Stimulated activated CD8-positive, alpha-beta memory T cell treated with anti-CD3 and anti-CD28 coated beads, Interleukin-15, amount 100 ng/mL, for 1 hour (primary cell): Measurements from ENCODE around the gene IBA57.
"Not testable (repeated sequence)": the region's sequence is repeated elsewhere in the genome, so short reads cannot be mapped to it uniquely, and the experiment has no call there.

Experiments used
- DNase-seq: peaks from one replicate; pipeline ENCODE4 v3.0.0-alpha.2; 2020; ENCODE audit warnings: low read depth

IBA57 gene

DNA sequence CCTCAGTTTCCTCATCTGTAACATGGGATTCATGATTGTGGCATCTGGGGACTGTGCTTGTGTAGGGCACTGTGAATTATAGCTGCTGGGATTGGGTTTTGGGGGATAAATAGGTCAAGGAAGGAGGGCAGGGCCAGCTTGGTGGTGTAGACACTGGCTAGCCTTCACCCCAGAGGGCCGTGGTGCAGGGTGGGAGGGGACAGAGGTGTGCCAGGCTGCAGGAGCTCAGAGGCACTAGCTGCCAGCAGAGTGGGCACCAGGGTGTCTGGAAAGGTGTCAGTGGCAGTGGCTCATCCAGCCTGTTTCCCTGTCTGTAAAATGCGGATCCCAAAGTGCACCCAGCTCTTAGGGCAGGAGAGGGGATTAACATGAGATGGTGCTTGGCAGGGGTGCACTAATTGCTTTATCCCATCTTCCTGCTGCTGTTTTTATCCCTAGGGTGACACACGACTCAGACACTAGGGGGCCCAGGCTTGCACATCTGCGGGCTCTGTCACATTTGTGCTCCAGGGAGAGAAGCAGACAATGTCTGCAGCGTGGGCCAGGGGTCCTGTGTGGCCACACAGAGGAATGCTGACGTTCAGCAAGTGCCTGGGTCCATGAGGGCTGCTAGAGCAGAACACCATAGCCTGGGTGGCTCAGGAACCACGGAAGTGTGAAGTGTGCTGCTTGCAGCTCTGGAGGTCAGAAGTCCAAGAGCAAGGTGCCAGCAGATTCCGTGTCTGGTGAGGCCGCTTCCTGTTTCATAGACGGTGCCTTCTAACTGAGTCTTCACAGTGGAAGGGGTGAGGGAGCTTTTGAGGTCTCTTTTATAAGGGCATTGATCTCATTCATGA is 61.6 kb downstream of the IBA57 start:
- DNase-seq, result no peak

DNA sequence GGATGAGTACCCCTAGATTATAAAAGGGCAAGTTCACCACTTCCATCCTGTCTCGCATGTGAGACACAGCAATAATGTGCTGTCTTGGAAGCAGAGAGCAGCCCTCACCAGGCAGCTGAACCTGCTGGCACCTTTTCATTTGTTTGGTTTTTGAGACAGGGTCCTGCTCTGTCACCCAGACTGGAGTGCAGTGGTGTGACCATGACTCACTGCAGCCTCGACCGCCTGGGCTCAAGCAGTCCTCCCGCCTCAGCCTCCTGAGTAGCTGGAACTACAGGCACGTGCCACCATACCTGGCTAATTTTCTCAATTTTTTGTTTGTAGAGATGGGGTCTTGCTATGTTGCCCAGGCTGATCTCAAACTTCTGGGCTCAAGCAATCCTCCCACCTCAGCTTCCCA is 62.5 kb downstream of the IBA57 start:
- DNase-seq, result not testable (repeated sequence)

DNA sequence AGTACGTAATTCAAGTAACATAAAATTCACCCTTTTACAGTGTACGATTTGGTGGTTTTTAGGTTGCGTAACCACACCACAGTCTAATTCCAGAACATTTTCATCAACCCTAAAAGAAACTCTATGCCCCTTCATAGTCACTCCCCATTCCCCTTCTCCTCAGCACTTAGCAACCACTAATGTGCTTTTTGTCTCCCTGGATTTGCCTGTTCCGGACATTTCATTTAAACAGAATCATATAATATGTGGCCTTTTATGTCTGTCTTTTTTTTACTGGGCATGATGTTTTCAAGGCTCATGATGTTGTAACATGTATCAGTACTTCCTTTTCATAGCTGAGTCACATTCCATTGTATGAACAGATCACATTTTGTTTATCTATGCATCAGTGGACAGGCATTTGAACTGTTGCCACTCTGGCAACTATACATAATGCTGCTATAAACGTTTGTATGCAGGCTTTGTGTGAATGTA is 63.0 kb downstream of the IBA57 start:
- no peak for DNase-seq

DNA sequence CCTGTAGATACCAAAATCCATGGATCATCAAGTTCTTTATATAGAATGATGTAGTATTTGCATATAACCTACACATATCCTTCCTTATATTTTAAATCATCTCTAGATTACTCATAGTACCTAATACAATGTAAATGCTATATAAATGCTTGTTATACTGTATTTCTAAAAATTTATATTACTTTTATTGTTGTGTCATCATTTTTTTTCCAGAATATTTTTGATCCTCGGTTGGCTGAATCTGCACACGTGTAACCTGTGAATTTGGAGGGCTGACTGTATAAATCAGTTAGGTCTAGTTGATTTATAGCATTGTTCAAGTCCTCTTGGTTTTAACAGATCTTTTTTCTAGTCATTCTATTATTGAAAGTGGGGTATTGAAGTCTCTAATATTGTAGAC is 65.6 kb downstream of the IBA57 start:
- DNase-seq, result no peak
